GM12878 (cell line): ENCODE results near the gene YAF2. TPM values are rescaled to one million over a fixed set of nuclear protein-coding genes. Genes with fewer than 3 reads are reported as not detected.

Experiments
- ATAC-seq: fragments of 200-7000 bp; cut with Tn5 transposase; 3 replicates; pipeline ENCODE4 v1.9.1; 2020; ENCODE audit warnings: mild to moderate bottlenecking, moderate library complexity
- BruUV-seq: library from RNA; stranded (reverse); fragments of 400-500 nt; replicated peaks from 2 replicates; lab custom pipeline; 2021; lab: Mats Ljungman, UMichigan
- CTCF ChIA-PET: fragments of 300-600 bp; sonication (Branson Sonifier 250); formaldehyde crosslinking; extraction: SDS; loops from one replicate; lab custom pipeline; 2021; ENCODE audit warnings: inconsistent platforms; lab: Yijun Ruan, JAX
- POLR2A ChIA-PET: fragments of 350-600 bp; formaldehyde crosslinking; extraction: SDS; loops from one replicate; lab custom pipeline; 2021; ENCODE audit warnings: inconsistent platforms; lab: Charles Lee
- RAD21 ChIA-PET: fragments of 300-600 bp; sonication (Branson Sonifier 250); formaldehyde crosslinking; loops from one replicate; lab custom pipeline; 2023; ENCODE audit warnings: antibody characterized with exemption; ENCODE audit not compliant: unreplicated experiment; lab: Charles Lee
- SMC1A ChIA-PET: fragments of 300-600 bp; sonication (Branson Sonifier 250); formaldehyde crosslinking; loops from one replicate; lab custom pipeline; 2023; ENCODE audit not compliant: unreplicated experiment, uncharacterized antibody; lab: Charles Lee
- DNase-seq: peaks from one replicate; pipeline ENCODE4 v3.0.0-alpha.2; 2011; ENCODE audit warnings: low read depth, low spot score
- FAIRE-seq: peaks from 3 replicates; lab custom pipeline; 2011; peaks lifted over from hg19 to GRCh38; lab: Jason Lieb, UNC
- H2AFZ ChIP-seq: 2 replicates; pipeline ENCODE4 v1.6.0; 2011; ENCODE audit warnings: low read depth, low read length, control low read depth; ENCODE audit not compliant: control insufficient read depth
- H3K27ac ChIP-seq: 2 replicates; pipeline ENCODE4 v1.5.1; 2011; ENCODE audit warnings: control low read depth; ENCODE audit not compliant: control insufficient read depth, insufficient read depth
- H3K27me3 ChIP-seq, 2 experiments: replicated peaks in 1 of 2; 2 replicates each; pipeline versions ENCODE4 v1.6.0 to v1.6.1; 2011; ENCODE audit warnings: low read length in 1 of 2; ENCODE audit not compliant: control insufficient read depth in 2 of 2, insufficient read depth in 2 of 2
- H3K36me3 ChIP-seq, 2 experiments: 2 replicates each; pipeline ENCODE4 v1.5.1; 2011; ENCODE audit warnings: low read length in 1 of 2; ENCODE audit not compliant: control insufficient read depth in 2 of 2, insufficient read depth in 2 of 2
- H3K4me1 ChIP-seq: 2 replicates; pipeline ENCODE4 v1.6.1; 2011; ENCODE audit warnings: mild to moderate bottlenecking, low read length, moderate library complexity, mixed read lengths; ENCODE audit not compliant: control insufficient read depth, insufficient read depth
- H3K4me2 ChIP-seq: 2 replicates; pipeline ENCODE4 v1.6.0; 2011; ENCODE audit warnings: control low read depth; ENCODE audit not compliant: control insufficient read depth, insufficient read depth
- H3K4me3 ChIP-seq: fragments of 200-600 bp; sonication (generic); 2 replicates; pipeline ENCODE4 v1.5.1; 2016
- H3K79me2 ChIP-seq: 2 replicates; pipeline ENCODE4 v1.6.0; 2011; ENCODE audit warnings: low read length; ENCODE audit not compliant: control insufficient read depth, insufficient read depth
- H3K9ac ChIP-seq: 2 replicates; pipeline ENCODE4 v1.8.0; 2011; ENCODE audit warnings: low read length, control low read depth, mixed read lengths; ENCODE audit not compliant: control insufficient read depth, insufficient read depth
- H3K9me3 ChIP-seq: replicated peaks from 3 replicates; pipeline ENCODE4 v1.5.1; 2011; ENCODE audit warnings: mild to moderate bottlenecking, low read length; ENCODE audit not compliant: control insufficient read depth, insufficient read depth
- H4K20me1 ChIP-seq: 2 replicates; pipeline ENCODE4 v1.6.0; 2011; ENCODE audit not compliant: control insufficient read depth, insufficient read depth
- BCL11A ChIP-seq: IDR thresholded peaks from 2 replicates; pipeline ENCODE4 v1.6.1; 2011; ENCODE audit warnings: low read depth, low read length
- JUNB ChIP-seq: IDR thresholded peaks from 2 replicates; pipeline ENCODE4 v1.6.1; 2016; ENCODE audit warnings: antibody characterized with exemption, mild to moderate bottlenecking
- MXI1 ChIP-seq: fragments of 150-350 bp; IDR thresholded peaks from 2 replicates; pipeline ENCODE4 v1.6.1; 2011; ENCODE audit warnings: low read depth, mild to moderate bottlenecking, inconsistent platforms, low read length, improper control_type of control experiment
- PAX8 ChIP-seq: fragments of 450-650 bp; IDR thresholded peaks from 2 replicates; pipeline ENCODE4 v1.6.1; 2017; ENCODE audit warnings: mild to moderate bottlenecking, moderate library complexity
- SIN3A ChIP-seq: IDR thresholded peaks from 2 replicates; pipeline ENCODE4 v1.6.1; 2012; ENCODE audit warnings: low read depth, low read length, improper control_type of control experiment
- SMAD5 ChIP-seq: IDR thresholded peaks from 2 replicates; pipeline ENCODE4 v1.6.1; 2016; ENCODE audit warnings: antibody characterized with exemption, low read depth
- STAT3 ChIP-seq: IDR thresholded peaks from 2 replicates; pipeline ENCODE4 v1.6.1; 2011; ENCODE audit warnings: low read depth, low read length, improper control_type of control experiment
- TARDBP ChIP-seq: IDR thresholded peaks from 2 replicates; pipeline ENCODE4 v1.6.1; 2016; ENCODE audit warnings: borderline replicate concordance
- ZBED1 ChIP-seq: IDR thresholded peaks from 2 replicates; pipeline ENCODE4 v1.6.1; 2016; ENCODE audit warnings: borderline replicate concordance
- WGBS: methylation state at CpG from one replicate; pipeline ENCODE4 v1.1.6; 2016; ENCODE audit warnings: low lambda C conversion rate; ENCODE audit not compliant: insufficient replicate concordance, insufficient coverage; ENCODE audit errors: missing lambda C conversion rate; 5-methylcytosine and 5-hydroxymethylcytosine counted together
- in situ Hi-C: fragments of 300-500 bp; cut with MboI; formaldehyde crosslinking; loops from 9 replicates; pipeline ENCODE4 v1.14.3; 2018; ENCODE audit warnings: mixed read lengths
- intact Hi-C: fragments of 100-400 bp; cut with micrococcal nuclease; formaldehyde crosslinking; loops from one replicate; pipeline ENCODE4 v1.14.2; 2022; ENCODE audit not compliant: unreplicated experiment
- polyA plus RNA-seq, 11 experiments: library from polyadenylated mRNA; depleted of rRNA in 4 of 11; unstranded in 6 of 11; stranded (reverse) in 5 of 11; fragments of >200 nt; fragmentation: Nextera tagmentation in 4 of 11; fragmentation: Illumina TruSeq in 1 of 11; extraction: Ambion mirVana in 4 of 11; extraction: Trizol in 1 of 11; gene quantifications; 1 replicate in 1 of 11; 2 replicates in 10 of 11; pipeline versions ENCODE4 v1.2.1 to v1.2.3, GENCODE V29; 2011 to 2016; ENCODE audit warnings: inconsistent platforms in 2 of 11, missing spikeins in 2 of 11, low read depth in 1 of 11
- total RNA-seq, 4 experiments: library from RNA; depleted of rRNA in 3 of 4; stranded (reverse); fragments of >200 nt in 3 of 4; fragmentation: Illumina TruSeq in 1 of 4; extraction: Trizol in 1 of 4; gene quantifications; 2 replicates each; pipeline versions ENCODE4 v1.2.1 to v1.2.3, GENCODE V29; 2013 to 2021
- TF ChIP-seq, protein P1 (sequence below): IDR thresholded peaks from 2 replicates; pipeline ENCODE4 v1.6.1; 2011; ENCODE audit warnings: low read depth, low read length, improper control_type of control experiment, borderline replicate concordance
- TF ChIP-seq, protein P2 (sequence below): fragments of 450-650 bp; IDR thresholded peaks from 2 replicates; pipeline ENCODE4 v1.6.1; 2017; ENCODE audit warnings: mild to moderate bottlenecking, moderate library complexity
- TF ChIP-seq, protein P3 (sequence below): fragments of 450-650 bp; IDR thresholded peaks from 2 replicates; pipeline ENCODE4 v1.6.1; 2017; ENCODE audit warnings: borderline replicate concordance

Gene YAF2
- total and polyA plus RNA-seq, 10 of the 15 experiments (the other 5 are each of a cell fraction or from before 2014, with no cell fraction given): 18.8 to 36.6 (median 23.0) TPM

DNA sequence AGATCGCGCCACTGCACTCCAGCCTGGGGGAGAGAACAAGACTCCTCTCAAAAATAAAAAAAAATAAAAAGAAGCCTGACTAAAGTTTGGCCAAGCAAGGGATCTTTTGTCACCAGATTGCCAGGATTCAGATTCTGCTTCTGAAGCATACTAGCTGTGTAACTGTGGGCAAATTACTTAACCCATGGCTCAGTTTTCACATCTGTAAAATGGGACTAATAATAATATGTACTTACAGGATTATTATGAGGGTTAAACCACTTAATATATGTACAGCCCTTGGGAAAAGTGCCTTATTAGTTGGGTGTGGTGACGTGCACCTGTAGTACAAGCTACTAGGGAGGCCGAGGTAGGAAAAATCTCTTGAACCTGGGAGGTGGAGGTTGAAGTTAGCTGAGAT is 21.7 kb upstream of the YAF2 start:
- ChIA-PET RAD21 (no interaction called here), POLR2A (no interaction called here), CTCF (interaction anchor here (0.6 kb wide), 1 partner anchor 212 kb away, joined by 3 read pairs; no protein-coding TSS in a partner anchor), SMC1A (no interaction called here)
- Histone ChIP-seq H3K9ac (no peak overlapping the region), H3K4me3 (no peak overlapping the region), H3K27ac (no peak overlapping the region), H2AFZ (no peak overlapping the region), H3K36me3 (no peaks in the 10 kb centered on the region), H3K79me2 (no peaks in the 10 kb centered on the region), H4K20me1 (no peaks in the 10 kb centered on the region), H3K9me3 (no peaks in the 10 kb centered on the region), H3K27me3 (no peaks in the 10 kb centered on the region), H3K4me1 (no peaks in the 10 kb centered on the region), H3K4me2 (no peak overlapping the region)
- no peak for ATAC-seq
- WGBS: 99% methylated on average over 4 of the region's 4 CpGs
- intact Hi-C loops: no loop called here
- in situ Hi-C loops: no loop called here
- BruUV-seq: no TSS peak
- no peak for FAIRE-seq
- DNase-seq: no peak
- TF ChIP-seq MXI1 (no peak), SIN3A (no peak), TARDBP (no peak), STAT3 (no peak), SMAD5 (no peak), ZBED1 (no peak), JUNB (no peak), BCL11A (no peak), PAX8 (no peak)
- TF ChIP-seq, protein P1, sequence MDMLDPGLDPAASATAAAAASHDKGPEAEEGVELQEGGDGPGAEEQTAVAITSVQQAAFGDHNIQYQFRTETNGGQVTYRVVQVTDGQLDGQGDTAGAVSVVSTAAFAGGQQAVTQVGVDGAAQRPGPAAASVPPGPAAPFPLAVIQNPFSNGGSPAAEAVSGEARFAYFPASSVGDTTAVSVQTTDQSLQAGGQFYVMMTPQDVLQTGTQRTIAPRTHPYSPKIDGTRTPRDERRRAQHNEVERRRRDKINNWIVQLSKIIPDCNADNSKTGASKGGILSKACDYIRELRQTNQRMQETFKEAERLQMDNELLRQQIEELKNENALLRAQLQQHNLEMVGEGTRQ: no peak
- TF ChIP-seq, protein P2, sequence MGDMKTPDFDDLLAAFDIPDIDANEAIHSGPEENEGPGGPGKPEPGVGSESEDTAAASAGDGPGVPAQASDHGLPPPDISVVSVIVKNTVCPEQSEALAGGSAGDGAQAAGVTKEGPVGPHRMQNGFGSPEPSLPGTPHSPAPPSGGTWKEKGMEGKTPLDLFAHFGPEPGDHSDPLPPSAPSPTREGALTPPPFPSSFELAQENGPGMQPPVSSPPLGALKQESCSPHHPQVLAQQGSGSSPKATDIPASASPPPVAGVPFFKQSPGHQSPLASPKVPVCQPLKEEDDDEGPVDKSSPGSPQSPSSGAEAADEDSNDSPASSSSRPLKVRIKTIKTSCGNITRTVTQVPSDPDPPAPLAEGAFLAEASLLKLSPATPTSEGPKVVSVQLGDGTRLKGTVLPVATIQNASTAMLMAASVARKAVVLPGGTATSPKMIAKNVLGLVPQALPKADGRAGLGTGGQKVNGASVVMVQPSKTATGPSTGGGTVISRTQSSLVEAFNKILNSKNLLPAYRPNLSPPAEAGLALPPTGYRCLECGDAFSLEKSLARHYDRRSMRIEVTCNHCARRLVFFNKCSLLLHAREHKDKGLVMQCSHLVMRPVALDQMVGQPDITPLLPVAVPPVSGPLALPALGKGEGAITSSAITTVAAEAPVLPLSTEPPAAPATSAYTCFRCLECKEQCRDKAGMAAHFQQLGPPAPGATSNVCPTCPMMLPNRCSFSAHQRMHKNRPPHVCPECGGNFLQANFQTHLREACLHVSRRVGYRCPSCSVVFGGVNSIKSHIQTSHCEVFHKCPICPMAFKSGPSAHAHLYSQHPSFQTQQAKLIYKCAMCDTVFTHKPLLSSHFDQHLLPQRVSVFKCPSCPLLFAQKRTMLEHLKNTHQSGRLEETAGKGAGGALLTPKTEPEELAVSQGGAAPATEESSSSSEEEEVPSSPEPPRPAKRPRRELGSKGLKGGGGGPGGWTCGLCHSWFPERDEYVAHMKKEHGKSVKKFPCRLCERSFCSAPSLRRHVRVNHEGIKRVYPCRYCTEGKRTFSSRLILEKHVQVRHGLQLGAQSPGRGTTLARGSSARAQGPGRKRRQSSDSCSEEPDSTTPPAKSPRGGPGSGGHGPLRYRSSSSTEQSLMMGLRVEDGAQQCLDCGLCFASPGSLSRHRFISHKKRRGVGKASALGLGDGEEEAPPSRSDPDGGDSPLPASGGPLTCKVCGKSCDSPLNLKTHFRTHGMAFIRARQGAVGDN: no peak
- TF ChIP-seq, protein P3, sequence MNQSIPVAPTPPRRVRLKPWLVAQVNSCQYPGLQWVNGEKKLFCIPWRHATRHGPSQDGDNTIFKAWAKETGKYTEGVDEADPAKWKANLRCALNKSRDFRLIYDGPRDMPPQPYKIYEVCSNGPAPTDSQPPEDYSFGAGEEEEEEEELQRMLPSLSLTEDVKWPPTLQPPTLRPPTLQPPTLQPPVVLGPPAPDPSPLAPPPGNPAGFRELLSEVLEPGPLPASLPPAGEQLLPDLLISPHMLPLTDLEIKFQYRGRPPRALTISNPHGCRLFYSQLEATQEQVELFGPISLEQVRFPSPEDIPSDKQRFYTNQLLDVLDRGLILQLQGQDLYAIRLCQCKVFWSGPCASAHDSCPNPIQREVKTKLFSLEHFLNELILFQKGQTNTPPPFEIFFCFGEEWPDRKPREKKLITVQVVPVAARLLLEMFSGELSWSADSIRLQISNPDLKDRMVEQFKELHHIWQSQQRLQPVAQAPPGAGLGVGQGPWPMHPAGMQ: no peak
